COLO829 (cell line): ENCODE results near the gene TTC23L.
A peak's percentile ranks its signal among the peaks of the same experiment; 100 is the strongest.
"Not testable (repeated sequence)": the region's sequence is repeated elsewhere in the genome, so short reads cannot be mapped to it uniquely, and the experiment has no call there.

Source experiments
- DNase-seq: peaks from one replicate; pipeline ENCODE4 v3.0.0; 2012; ENCODE audit warnings: low spot score

TTC23L gene, protein sequence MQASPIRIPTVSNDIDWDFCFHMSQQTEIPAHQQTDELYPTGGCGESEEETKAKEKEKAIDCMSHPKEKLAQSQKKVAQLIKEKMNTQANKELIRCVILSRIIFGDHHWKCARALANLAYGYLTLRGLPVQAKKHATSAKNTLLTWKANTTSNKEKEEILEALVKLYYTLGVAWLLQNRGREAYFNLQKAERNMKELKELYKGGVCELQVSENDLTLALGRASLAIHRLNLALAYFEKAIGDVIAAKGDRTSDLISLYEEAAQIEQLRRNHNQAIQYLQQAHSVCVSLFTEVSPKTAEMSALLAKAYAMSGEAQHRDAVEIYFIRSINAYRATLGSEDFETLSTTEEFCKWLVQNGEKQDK

DNA sequence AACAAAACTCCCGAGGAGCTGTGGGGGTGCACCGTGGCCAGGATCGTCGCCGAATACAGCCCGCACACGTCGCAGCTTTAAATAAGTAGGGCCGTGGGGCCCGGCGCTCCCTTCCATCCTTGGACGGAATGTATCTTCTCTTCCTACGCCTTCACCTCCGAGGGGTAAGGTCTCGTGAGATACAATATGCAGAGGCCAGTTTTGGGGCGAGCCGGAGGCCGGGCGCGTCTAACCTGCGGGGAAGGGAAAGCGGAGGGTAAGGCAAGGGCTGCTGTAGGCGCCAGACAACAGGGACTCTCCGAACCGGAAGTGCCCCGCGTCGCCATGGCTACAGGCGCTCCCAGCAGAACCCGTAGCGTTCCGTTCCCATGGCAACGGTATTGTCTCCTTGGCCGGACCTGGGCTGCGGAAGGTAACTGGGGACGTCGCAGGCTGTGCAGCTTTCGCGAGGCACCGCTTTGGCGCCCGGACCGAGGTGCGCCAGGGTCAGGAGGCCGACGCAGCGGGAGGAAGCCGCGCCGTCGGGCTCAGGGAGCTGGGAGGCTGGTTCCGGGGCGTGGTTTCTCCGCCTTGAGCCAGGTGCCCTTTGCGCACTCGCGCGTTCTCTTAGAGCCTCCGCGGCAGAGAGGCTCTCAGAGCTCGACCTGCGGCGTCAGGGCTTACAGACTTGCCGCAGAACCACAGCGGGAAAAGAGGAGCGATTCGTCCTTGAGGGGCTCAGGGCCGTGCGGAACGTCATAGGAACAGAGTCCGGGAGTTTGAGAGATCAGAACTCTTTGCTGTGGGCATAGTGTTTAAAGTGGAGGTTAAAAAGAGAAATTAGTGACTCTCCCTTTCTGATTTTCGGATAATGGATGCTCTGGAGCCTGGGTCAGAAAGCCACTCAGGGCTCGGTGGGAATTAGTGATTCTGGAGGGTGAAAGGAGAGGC is at the start of gene TTC23L:
Gene TTC23L (plus strand): TSS at position 380 of the 930 bp plus-strand sequence. CDS start 1,508 bp downstream, outside the sequence.
- DNase-seq = peak; percentile 81

DNA sequence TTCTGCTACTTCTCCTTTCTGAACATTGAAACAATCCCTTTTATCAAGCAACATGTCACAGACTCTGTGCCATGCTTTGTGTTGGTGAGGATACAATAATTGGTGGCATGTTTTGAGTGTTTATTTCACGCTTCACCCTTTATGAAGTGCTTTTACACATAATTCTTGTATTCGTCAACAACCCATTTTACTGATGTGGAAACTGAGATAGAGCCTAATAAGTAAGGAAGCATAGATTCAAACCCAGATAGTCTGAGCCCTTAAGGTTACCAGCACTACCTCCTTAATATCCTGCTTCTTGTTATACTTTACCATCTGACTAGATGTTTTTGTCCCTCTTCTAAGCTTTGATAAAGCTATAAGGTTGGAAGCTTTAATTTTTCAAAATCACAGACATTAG is 49.3 kb upstream of the TTC23L start:
- DNase-seq = no peak

DNA sequence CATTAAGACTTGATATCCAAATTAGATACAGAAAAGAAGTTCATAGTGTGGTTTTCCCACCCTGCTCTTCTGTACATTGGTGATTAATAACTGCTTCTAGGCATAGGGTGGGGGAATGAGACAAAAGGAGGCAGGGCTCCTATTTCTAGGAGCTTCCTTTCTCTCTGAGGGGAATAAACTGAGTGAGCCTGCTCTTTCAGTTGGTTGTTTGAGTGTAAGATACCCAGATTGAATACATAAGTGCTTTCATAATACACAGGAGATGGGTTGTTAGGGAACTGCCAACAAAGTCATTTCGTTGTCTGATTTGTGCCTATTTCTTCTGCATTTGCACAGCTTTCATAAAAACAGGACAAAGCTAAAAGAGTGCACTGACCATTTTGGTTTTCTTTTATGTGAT is 48.9 kb upstream of the TTC23L start:
- DNase-seq = no peak

DNA sequence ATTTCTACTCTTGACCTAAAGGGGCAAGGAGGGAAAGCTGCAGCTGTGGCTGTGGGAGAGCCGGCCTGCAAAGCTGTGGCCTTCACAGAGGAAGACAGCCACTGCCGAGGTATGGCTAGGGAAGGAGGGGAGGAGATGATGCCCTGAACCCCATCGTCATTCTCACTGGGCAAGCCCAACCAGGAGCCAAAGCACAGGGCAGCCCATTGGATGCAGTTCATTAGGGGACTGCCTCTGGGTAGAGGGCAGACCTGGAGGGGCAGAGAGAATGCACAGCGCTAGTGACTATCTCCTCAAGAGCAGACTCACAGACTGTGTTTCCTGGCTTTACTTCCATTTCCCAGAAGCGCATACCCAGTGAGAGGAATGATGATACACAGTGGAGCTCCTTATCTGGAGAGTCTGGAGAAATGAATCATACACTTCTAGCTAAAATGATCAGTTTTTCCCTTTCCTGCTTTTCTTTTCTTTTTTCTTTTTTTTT is 47.2 kb upstream of the TTC23L start:
- no peak for DNase-seq

DNA sequence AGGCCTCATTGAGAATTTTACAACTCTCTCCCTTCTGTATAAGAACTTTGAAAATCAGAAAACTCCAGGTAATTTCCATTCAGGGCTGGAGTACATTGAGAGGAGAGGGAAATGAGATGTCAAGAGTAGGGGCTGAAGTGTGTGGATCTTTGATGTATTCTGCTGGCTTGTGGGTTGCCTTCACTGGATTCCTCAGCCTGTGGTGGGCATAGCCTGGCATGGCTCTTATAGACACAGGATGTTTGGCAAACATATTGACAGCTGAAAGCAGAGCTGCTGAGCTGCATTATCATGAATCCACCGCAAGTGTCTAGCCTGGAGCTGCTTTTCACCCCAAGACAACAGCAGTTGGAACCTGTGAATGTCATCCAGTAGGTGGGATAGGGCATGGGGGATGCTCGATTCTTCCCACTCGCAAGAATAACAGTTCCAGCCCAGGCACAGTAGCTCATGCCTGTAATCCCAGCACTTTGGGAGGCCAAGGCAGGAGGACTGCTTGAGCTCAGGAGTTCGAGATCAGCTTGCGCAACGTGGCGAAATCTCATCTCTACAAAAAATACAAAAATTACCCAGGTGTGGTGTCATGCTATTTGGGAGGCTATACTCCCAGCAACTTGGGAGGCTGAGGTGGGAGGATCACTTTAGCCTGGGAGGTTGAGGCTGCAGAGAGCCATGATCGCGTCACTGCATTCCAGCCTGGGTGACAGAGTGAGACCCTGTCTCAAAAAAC is 36.0 kb upstream of the TTC23L start:
- DNase-seq = no peak

DNA sequence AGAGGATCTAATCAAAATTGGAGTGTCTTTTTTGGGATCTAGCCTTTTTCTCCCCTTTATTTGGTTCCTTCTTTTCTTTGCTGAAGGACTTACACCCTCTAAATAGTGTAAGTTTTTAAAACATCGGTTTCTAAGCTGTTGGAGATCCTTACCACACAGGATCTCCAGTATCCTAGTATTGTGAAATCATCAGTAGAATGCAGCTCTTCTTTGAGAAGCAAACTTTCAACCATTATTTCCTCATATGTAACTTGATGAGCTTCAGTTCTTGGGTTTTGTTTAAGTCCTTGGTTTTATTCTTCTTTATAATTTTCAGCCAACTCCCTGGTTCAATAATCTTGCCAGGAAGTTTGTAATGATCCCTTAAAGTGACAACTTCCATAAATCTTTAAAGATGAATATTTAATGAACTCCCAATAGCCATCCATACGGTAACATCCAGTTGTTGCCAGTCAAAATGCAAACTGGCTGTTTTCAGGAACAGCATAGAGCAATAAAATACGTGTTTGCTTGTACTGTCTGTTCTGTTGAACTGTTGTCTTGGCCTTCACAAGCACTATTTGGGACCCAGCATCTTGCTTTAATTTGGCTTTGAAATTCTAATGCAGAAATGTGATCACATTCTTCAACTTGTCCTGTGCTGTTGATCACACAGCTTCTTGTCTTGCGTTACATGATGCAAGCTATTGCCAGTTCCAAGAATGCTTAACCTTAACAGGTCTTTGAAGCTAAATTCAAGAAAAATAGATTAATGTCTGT is 34.8 kb upstream of the TTC23L start:
- no peak for DNase-seq

DNA sequence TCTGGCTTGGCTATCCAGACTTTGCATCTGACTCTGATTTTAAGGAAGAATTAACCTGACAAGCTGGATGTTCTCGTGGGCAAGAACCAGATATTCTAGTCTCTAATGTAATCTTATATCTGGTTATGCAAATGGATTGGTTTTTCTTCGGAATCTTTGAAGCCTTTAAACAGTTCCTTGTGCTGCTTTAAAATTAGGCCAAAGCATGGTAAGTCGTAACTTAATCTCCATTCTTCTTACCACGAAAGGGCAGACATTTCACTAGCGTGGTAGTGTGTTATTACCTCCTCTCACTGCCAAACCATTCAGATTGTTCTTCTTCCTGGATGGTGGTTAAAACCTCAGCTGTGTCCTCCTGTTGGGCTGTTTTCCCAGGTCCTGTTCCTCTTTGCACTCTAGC is 34.1 kb upstream of the TTC23L start:
- no peak for DNase-seq

DNA sequence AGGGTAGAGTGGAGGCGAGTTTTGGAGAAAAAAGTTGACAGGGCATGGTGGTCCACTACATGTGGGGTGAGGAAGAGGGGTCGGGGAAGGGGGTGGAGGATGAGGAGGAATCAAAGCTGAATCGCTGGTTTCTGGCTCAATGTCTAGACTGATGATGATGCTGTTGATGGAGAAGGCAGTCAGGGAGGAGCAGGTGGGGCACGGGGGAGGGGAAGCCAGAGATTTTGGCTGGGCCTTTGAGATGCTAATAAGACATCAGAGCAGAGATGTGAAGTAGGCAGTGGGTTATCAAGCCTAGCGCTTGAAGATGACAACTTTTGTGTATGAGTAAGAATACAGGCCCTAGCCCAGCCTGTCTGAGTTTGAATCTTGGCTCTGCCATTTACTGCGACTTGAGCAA is 32.4 kb upstream of the TTC23L start:
- DNase-seq = no peak

DNA sequence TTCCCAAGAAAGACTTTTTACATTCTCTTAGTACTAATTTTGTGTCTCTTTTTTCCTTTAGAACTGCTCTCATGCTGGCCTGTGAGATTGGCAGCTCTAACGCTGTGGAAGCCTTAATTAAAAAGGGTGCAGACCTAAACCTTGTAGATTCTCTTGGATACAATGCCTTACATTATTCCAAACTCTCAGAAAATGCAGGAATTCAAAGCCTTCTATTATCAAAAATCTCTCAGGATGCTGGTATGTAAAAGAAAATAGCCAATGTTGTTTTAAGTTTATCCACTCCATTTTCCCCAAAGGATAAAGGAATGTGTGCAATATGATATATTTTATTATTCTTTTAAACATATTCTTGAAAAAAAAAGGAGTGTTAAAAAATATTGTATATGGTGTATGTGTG is 27.3 kb upstream of the TTC23L start:
- DNase-seq = peak; percentile 16

DNA sequence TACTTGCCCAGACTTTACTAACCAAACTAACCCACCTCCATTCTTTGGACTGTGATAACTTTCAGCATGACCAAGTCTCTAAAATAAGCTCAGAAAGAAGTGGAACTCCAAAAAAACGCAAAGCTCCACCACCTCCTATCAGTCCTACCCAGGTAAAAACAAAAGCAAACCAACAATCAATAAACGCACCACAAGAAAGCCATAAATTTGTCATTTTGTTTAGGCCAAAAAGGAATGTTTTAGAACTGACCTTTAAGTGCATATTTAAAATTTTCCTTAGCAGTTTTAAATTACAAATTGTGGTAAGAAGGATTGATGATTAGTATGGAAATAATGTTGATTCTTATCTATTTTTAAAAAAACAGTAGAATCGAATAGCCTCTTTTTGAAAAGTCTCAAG is 25.5 kb upstream of the TTC23L start:
- DNase-seq = no peak

DNA sequence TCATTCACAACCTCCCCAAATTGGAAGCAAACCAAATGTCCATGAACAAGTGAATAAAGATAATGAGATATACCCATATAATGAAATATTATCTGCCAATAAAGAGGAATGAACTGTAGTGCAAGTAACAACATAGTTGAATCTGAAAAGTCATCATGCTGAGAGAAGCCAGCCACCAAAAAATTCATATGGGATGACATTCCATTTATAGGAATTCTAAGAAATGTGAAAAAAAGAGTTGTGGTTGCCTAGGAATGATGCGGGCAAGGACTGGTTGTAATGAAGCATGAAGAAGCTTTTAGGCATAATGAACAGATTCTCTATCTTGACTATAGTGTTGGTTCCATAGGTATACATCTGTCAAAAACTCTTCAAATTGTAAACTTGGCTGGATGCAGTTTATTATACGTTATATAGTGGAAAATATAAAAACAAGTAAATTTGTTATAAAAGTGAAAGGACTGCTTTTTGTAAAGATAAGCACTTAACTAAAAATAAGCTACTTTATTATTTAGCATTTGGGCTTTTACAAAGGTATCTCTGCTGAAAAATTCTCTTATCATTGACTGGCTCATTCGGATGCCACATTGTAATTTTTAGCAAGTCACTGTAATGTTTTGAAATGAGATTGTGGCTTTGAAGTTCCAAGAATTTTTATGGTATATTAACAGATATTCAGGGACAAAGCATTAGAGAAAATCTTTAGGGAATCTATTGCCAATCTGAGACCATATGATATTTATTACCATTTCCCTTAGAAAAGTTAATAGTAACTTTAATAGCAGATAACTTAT is 21.2 kb upstream of the TTC23L start:
- no peak for DNase-seq

DNA sequence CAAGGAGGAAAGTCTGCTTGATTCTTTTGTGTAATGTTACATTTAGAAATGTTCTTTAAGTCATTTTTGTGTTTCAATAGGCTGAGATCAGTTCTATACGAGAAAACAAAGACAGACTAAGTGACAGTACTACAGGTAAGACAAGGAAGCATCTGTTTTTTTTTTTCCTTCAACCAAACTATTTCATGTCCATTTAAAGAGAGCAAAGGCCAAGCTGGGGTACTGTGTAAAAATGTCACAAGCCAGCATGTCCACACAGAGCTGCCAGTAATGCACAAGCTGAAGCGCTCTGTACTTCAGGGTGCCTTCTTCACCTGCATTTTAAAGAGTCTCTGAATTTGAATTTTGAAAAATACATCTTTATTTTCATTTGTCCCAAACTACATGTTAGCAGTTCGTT is 20.2 kb upstream of the TTC23L start:
- DNase-seq = no peak

DNA sequence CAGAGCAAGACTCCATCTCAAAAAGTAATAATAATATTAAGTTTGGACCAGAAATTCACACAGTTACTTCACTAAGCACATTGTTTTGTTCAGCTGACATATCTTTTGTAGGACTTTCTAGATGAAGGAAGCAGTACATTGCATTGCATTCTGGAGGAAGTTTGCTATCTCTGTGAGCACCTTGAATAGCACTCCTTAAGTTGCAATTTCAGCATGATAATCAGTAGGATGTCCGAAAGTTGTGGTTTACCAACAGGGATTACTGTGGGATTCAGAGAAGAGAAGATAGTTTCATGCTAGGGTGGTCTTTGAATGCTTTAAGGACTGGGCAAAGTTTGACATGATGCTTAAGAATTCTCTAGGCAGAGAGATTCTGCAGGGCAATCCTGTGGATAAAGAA is 18.4 kb upstream of the TTC23L start:
- no peak for DNase-seq

DNA sequence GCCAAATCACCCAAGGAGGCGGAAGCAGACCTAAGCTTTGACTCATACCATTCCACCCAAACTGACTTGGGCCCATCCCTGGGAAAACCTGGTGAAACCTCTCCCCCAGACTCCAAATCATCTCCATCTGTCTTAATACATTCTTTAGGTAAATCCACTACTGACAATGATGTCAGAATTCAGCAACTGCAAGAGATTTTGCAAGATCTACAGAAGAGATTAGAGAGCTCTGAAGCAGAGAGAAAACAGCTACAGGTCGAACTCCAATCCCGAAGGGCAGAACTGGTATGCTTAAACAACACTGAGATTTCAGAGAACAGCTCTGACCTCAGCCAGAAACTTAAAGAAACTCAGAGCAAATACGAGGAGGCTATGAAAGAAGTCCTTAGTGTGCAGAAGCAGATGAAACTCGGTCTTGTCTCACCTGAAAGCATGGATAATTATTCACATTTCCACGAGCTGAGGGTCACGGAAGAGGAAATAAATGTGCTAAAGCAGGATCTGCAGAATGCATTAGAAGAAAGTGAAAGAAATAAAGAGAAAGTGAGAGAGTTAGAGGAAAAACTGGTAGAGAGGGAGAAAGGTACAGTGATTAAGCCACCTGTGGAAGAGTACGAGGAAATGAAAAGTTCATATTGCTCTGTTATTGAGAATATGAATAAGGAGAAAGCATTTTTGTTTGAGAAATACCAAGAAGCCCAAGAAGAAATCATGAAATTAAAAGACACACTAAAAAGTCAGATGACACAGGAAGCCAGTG is 15.8 kb upstream of the TTC23L start:
- DNase-seq = no peak

DNA sequence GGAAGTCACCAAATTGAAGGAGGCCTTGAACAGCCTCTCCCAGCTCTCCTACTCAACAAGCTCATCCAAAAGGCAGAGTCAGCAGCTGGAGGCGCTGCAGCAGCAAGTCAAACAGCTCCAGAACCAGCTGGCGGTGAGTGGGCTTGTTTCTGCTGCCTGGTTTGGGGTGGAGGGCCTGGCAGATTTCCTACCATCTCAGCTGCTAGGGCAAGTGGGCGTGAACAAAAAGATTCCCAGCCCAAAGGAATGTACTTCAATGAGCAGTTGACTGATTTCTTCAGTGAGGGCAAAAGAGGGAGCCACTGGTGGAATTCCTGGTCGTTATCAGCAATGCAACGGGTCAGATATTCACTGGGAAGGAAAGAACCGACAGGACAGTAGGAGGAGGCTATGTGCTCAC is 12.6 kb upstream of the TTC23L start:
- no peak for DNase-seq

DNA sequence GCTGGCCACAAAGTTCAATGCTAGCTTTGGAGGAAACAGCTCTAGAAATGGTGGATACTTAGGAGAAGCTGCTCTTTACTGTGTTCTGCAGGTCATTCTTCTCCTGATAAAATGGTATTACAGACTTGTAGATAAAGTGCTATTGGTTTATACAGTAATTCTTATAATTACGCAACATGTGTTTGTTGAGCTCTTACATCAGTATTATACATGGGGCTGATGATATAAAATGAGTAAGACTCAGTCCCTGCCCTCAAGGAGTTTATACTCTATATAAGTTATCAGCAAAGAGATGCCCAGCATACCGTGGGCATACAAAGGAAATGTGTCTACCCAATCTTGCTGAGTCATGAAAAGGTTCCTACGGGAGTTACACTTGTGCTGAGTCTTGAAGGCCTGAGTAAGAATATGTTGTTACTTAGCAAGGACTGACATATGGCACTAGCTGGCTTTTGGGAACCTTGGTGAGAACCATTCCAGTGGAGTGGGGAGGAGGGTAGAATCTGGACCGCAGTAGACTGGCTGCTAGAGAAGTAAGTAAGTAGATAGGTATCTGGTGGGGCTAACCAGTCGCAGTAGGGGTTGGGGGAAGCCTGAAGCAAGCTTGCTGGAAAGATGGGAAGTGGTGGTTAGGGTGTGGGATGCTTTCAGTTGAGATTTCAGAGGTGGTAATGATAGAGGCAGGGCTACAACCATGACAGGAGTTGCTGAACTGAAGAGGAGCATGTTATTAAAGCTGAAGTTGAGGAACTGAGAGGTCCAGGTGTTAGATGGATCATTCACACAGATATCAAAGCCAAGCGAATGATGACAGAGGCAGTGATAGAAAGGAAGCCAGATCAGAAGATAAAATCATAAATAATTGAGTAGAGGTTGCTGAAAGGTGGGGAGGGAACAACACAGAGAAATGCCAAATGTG is 11.1 kb upstream of the TTC23L start:
- DNase-seq = no peak

DNA sequence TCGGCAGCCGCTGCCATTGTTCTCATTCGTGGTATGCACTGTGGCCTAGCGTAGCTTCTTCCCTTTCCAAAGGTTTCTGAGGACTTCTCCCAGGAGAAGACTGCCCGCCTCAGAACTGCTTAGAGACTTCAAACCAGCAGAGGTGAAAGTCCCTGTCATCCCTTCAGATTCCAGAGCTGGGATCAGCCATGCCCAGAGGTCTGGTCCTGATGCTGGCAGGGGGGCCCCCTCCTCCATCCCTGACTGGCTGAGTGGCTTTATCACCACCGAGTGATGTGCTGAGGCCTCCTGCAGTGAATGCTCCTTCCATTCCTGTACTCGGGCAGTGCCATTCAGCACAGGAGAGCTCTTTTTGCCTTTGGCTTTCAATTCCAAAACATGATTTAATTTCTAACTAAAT is 8.1 kb upstream of the TTC23L start:
- DNase-seq = not testable (repeated sequence)

DNA sequence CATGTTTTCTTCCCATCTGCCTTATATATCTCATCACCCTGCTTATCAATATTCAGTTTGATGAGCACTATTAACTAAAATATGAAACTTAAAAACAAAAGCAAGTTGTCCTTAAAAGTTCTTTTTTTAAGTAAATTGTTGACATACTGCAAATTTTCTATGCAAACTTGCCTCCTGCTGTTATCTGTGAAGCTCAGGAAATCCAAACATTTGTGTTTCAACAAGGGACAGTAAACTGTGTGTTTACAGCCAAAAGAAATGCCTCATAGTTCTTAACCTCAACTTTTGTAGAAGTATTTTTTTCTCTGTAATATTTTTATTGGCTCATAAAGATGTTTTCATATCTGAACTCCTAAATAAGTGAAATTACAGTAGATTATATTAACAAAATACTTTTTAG is 7.7 kb upstream of the TTC23L start:
- no peak for DNase-seq

DNA sequence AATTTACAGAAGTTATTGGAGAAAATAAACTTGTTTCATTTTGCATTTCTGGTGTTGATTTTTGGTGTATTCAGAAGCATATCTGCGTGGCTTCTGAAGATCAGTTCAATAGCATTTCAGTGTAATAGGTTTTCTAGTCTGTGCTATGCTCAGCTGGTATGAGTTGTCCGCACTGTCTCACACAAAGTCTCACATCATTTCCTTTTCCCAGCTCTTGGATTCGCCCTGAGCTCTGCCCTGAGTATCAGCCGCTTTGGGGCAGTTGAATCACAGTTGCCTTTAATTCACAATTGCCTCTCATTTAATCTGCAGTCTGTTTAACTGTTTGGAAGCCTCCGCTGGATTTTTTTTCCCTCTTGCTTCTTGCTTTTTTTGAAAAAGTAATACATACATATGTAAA is 6.4 kb upstream of the TTC23L start:
- DNase-seq = no peak
